Superior temporal gyrus (tissue), 1 donor: Measurements from ENCODE around the gene NBEAL2.
A peak's percentile ranks its signal among the peaks of the same experiment; 100 is the strongest.

Experiments used
- DNase-seq: peaks from one replicate; pipeline ENCODE4 v3.0.0-alpha.2; 2016; ENCODE audit errors: extremely low spot score

The NBEAL2 gene, protein sequence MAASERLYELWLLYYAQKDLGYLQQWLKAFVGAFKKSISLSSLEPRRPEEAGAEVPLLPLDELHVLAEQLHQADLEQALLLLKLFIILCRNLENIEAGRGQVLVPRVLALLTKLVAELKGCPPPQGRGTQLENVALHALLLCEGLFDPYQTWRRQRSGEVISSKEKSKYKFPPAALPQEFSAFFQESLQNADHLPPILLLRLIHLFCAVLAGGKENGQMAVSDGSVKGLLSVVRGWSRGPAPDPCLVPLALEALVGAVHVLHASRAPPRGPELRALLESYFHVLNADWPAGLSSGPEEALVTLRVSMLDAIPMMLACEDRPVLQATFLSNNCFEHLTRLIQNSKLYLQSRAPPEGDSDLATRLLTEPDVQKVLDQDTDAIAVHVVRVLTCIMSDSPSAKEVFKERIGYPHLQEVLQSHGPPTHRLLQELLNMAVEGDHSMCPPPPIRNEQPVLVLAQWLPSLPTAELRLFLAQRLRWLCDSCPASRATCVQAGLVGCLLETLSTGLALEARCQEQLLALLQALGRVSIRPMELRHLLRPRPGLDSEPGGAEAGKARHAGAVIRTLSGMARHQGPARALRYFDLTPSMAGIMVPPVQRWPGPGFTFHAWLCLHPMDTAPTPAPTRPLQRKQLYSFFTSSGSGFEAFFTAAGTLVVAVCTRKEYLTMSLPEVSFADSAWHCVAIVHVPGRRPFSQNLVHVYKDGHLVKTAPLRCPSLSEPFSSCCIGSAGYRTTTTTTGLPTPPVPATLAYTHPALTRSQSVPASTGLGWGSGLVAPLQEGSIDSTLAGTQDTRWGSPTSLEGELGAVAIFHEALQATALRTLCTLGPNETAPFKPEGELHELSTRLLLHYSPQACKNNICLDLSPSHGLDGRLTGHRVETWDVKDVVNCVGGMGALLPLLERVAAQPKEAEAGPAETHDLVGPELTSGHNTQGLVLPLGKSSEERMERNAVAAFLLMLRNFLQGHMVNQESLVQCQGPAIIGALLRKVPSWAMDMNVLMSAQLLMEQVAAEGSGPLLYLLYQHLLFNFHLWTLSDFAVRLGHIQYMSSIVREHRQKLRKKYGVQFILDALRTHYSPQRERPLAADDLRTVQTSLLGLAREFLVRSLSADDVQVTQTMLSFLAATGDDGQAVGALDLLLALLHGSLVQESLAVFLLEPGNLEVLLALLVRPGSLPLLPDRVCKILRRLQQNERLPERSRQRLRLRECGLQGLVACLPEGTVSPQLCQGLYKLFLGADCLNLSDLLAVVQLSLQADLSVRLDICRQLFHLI (N-terminal part only)

DNA sequence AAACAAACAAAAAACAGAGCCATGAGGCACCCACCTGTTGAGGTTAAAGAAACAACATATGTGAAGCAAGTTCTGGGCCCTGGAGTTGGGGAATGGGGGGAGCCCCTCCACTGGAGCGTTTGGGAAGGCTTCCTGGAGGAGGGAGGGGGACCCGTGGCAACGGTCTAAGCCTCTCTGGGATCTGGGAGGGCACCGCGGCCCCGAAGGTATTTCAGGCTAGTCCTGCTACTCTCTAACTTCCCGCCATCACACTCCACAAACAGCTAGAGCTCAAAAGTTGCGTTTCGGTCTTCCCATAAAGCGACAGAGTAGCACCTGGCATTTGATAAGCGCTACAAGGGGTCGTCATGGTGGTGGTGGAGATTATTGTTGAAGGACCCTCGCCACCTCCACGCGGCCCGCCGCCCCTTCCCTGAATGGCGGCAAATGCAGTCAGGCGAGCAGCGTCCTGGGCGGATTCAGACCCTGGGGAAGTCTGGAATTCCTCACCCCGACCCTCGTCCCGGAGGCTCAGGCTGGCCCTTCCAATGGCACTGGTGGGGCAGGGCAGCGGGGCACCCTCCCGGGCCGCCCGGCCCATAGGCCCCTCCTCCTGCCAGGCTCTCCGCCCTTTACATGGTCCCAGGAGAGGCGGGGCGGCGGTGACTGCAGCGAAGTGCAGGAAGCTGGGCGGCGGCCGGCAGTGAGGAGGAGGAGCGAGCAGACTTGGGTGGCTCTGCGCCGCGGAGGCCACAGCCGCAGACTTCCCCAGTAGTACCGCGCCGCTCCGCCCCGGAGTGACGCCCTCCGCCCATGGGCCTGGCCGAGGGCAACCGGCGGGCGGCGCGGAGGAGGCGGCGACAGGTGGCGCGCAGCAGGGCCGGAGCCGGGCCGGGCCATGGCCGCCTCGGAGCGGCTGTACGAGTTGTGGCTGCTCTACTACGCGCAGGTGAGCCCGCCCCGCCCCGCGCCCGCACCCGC lies at the start of gene NBEAL2:
Gene NBEAL2, plus strand, starts transcription at position 682 of the 960 bp plus-strand sequence. Its CDS starts 196 bp downstream, at position 878.
- peak; percentile 57 for DNase-seq

DNA sequence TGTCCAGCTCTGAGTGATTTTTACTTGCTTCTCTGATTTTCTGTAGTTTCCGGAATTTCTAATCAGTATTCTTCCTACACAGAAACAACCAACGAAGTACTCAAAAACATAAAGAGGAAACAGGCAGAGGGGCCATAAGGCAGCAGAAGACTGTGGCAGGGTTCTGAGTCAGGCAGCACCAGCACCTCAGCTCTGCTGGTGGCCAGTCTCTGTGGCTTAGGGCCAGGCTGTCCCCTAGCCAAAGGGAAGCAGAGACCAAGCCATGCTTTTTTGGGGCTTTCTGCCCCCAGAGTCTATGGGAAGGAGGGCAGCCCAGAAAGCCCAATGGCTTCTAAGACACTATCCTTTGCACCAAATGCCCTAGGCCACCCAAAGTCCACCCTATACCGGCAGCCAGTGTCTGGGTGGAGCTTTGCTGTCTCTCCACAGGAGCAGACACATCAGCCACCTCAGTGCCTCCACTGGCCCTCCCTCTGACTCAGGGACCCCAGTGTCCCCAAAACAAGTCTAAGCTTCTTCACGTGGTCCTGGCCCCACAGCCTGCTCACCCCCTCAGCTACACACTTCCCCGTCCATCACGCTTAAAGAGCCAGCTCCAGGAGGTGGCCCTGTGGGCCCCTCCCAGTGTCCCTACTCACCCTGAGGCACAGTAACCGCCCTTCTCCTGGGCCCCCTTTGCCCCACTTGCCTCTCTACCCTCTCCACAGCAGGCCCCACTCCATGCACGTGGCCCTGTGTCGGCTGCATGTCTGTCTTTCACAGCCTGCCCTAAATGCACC lies 49.1 kb upstream of the NBEAL2 start:
- no peak for DNase-seq

DNA sequence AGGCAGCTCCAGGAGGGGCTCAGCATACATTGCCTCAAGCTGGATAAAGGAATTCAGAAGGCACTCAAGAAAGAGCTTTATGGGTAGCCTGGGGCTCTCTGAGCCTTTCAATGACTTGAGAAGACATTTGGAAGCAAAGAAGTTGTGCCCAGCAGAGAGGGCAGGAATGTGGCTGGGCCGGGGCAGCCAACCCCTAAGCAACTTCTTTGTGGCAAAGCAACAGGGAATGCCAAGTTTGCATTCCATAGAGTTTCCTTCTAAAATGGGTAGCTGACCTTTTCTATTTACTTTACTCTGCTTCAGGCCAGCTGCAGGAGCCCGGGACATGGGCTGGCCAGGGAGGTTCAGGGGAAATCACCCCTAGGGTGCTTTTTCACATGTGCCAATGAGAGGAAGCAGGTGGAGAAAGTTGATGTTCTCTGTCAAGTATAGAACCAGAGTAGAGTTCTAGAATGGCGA lies 48.5 kb upstream of the NBEAL2 start:
- no peak for DNase-seq

DNA sequence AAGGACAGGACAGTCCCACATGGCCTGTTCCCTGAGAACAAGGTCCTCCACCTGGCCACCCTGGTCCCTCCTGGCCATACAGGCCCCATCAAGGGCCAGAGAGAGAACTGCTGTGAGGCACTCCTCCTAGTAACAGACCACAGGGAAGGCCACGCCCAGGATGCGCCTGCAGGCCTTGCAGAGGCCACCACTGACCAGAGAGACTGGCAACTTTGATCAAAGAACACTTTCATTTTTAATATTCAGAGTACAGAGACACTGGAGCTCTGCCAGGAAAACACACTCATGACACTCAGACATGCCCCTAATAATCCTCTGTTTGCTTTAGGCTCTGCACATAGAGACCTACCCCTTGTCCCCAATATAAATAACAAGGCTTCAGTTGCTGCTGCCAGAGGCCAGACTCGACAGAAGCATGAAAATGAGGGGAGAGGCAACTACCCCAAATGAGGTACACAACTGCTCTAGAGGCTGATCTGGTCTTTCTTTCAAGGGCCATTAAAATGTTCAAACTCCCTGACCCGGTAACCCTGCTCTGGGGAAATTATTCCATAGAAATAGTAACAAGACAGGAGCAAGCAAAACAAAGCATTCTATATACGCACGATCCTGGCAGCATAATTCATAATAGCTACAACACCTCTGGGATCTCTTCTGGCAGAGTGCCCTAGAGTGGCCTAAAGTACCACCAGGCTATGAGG lies 47.7 kb upstream of the NBEAL2 start:
- no peak for DNase-seq

DNA sequence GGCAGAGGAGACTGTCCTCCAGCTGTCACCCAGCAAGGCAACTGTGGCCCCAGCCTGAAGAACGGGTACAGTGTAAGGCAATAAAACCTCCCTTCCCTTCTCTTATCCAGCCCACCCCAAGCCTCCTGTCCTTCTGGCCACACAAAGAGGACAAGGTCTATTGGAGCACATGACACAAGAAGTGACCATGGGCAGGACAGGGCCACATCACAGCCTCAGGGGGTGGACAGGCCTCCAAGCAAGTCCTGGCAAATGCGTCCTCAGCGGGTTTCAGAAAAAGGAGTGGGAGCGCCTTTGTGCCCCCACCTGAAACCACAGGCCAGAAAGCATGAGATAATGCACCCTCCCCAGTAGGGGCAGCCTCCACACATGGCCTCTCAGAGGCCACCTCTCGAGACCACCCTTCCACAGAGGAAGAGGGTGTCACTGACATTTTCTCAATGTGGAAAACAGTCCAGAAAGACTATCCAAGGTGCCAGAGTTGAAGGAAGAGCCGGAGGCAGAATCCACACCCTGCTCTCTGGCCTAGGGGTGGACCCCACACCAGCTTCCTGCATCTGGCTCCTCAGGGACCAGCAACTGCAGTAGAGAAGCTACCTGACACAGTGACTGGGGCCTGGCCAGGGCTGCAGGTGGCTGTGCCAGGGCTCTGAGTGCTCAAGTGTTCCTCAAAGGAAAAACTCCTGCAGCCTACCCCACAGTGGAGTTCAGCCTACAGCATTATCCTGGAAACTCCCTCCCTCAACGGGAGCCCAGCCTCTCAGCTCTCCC lies 46.8 kb upstream of the NBEAL2 start:
- no peak for DNase-seq

DNA sequence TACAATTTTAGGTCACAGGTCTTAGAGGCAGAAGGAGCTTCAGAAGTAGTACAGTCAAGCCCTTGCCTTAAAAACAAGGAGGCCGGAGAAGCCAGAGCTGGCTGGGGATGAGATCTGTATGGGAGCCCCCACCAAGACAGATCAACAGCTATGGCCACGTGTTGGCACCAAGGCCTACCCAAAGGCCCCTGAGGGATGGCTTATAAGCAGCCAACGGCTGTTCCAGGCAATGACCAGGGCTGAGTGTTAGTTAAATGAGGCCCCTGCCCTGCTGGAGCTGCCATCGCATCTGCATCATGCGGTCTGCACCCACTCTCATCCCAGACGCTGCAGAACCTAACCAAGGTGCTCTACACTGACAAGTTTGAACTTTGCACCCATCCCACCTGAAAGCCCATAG lies 46.2 kb upstream of the NBEAL2 start:
- DNase-seq: no peak

DNA sequence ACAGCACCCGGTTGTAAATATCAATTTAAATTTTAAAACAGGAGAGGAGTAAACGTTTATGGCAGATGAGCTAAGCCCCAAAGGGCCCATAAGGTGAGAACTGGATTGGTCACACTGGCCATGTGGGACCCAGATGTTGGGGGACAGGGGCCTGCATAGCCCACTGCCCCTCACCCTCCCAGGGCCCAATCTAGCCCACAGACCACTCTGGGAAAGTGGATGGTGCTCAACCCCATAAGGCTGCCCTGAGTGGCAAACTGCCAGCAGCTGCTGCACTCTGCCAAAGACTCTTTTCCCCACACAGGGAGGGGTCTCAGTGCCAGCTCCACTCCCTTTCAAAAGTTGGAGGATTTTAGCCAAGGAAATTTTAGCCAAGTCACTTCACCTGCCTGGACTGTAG lies 45.4 kb upstream of the NBEAL2 start:
- no peak for DNase-seq

DNA sequence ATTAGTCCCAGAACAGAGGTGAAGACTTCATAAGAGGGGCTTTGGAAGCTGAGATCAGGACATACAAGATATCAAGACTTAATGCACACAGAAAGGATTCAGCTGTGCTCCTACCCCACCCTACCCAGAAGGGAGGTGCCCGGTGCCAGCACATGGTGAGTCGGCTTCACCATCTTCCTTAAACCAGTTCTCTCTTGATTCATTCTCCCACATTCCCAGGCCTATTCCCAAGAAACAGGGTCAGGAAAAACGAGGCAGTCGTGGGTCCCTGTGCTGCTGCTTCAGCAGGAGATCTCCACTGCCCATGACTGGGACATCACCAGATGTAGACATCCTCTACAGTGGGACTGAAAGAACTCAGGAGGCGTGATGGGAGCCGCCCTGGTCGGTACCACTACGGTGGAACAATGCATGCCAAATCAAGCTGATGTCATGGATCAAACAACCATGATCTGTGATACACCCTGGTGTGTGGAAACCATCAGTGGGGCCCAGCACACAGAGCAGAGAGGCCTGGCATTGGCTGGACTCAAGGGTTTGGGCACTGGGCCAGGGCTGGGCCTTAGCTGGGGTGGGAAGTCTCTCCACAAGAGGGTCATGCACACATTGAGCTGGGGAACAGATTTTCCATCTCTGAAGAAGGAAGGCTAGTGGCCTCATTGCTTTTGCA lies 44.8 kb upstream of the NBEAL2 start:
- DNase-seq: no peak

DNA sequence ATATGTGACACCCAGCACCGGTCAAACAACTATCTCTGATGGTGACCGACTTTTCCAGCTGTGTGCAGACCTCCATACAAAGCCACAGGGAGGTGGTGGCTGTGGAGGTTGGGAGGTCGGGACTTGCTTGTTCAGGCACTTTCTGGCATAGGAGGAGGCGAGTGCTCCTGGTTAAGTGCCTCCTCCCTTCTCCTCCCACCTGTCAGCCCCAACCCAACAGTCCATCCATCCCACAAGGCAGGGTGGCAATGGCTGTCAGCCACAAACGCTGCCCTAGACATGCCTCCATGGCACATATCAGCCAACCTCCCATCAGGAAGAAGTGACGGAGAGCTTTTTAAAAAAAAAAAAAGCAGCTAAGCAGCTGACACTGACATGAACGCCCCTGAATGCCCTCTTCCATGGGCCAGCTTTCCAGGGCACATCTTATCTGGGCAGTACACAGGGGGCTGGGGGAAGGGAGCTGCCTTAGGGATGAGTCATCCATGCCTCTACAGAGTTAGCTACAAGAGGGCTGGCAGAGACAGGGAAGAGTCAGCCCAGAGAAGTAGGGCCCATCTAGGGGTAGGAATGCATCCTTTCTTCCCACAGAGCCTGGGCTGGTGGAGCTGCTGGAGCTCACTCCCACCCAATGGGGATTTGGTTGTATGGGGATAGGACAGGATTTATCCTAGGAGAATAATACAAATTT lies 44.2 kb upstream of the NBEAL2 start:
- DNase-seq: no peak

DNA sequence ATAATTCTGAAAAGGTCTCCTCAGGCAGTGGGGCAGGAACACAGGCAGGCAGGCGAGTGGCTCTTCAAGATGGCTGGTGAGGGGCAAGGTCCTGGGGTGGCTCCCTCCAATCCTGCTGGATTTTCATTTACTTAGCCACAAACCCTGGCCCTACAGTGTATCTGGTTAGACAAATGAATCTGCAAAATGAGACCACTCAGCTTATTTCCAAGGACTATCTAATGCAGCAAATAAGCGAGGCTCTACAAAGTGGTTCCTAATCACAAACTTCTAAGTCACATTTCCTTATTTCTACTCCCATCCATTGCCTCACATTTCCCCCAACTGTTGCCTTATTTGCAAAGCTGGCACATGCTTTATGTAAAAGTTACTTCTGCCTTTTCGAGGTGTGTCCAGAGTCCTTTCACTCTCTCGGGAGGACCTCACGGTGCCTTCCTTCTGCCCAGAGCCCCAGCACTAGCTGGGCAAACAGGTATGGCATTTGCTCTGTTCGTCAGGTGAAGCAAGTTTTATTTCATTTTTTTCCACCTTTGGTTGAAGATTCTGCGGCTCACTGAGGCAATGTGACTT lies 43.4 kb upstream of the NBEAL2 start:
- DNase-seq: no peak

DNA sequence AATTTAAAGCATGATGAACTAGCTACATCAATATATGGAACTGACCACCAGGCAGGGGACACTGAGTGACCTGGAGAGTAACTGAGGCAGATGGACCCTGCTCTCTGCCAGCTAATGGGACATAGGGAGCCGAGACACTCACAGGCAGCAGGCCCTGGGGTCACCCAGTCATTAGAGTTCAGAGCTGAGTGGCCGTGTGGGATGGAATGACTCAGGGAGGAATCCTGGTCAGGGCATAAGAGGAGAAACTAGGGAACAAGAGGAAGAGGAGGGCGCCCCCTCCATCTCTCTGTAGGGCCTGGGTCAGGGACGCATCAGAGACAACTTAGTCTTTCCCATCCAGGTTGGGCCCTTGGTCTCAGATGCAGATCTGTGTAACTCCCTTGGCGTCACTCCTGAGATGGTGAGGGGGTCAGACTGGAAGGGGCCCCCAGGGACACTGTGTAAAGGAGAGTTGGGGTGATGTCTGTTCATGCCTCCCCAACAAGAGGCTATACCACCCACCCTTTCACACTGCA lies 42.7 kb upstream of the NBEAL2 start:
- no peak for DNase-seq

DNA sequence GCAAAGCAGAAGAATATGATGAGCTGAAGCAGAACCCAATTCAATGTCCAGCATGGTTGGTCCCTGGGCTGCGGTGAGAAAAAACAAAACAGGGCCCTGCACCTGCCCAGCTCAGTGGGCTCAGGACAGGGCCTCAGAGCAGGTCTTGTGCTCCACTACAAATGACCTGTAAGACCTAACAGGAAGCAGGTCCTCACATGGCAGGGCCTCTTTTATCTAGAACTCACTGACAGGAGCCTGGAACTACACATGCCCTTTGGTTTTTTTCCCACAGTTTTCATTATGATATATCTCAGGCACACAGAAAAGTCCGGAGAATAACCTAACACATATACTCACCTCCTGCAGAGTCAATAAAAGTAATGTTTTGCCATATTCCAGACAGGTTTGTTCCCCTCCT lies 41.3 kb upstream of the NBEAL2 start:
- DNase-seq: no peak

DNA sequence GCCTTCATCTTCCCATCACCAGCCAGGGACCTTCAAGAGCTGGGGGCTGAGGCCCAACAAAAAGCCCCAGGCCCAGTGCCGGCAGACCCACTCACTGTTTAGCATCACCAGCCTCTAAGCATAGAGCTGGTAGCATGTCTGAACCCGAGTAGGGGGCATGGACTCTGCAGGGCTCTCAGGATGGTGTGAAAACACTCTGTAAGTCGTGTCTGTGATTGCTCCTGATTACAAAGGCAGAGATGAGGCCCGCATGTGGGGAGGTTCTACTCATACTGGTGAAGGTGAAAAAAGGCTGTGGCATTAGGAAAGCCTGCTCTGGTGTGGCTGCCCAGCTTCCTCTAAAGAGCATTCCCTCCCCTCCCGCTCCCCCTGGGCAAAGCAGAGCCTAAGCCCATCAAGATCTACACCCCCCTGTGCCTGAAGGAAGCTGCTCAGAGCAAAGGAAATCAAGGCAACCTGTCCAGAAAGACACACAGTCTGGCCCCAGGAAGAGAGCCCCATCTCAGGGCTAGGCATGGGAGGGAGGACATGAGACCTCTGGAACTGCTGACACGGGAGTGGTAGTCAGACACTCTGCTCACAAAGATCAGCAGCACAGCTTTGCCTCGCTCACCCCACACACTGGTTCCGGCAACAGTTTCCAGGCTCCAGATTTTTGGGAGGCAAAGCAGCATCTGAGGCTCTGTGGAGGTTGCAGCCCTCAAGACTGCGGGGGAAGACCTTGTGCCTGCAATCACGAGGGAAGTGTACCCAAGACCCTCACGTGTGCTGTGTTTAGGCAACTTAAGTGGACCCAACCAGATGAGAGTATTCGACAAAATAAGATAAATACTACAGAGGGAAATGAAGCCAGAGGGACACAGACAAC lies 39.7 kb upstream of the NBEAL2 start:
- no peak for DNase-seq

DNA sequence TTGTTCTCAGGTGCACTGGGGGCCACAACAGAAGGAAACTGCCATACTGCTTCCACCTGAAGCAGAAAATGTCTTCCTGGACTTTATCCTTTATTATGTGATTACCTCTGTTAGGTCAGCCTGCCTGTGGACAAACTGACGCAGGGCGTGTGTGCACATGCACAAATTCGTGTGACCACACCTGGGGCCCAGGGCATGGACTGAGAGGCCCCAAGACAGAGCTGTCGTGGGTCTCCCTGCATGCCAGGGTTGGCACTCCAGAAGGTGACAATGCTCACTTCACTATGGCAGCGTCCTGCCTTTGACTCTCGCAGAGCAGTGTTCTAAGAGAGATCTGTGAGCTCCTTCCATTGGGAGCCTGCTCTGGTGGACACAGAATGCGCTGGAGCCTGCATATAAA lies 37.4 kb upstream of the NBEAL2 start:
- no peak for DNase-seq

DNA sequence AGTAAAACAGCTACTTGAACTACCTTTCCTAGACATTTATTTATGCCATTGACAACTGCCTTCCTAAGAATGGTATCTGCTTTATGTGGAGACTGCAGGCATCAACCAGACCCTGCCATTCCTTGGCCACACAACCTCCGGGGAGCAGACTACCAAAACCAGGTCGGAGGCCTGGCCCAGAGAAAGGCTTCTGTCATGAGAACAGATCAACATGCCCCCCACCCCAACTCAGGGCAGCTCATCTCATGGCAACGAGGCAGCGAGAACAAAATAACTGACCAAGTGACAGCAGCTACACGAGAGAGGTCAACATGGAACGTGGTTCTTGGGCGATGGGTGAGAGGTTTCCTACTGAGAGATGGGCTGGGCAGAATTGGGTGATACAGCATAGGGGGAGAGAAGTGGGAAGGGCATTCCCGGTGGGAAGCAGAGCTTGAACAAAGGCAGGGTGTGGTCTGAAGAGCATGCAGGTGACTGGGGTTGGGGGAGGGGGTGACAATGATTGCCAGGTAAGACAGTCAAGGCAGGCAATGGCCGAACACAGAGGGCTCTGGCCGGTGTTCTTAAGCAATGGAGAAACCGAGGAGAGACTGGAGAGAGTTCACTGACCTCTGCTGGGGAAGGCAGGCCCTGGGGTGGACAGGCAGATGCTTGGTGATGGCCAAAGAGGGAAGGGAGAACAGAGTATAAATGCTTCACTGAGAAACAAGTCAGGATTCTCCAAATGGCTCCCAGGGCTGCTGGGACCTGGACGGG lies 36.8 kb upstream of the NBEAL2 start:
- no peak for DNase-seq
